Loucy (cell line): ENCODE measurements around the gene ATP5ME.

ENCODE experiments used
- H2AFZ ChIP-seq: fragments of 200-600 bp; sonication (generic); 2 replicates; pipeline ENCODE4 v1.6.0; 2016; ENCODE audit warnings: antibody characterized with exemption, mild to moderate bottlenecking, low read length, moderate library complexity
- H3F3A ChIP-seq: fragments of 200-600 bp; 2 replicates; pipeline ENCODE4 v1.6.0; 2016; ENCODE audit warnings: antibody characterized with exemption, low read depth, mild to moderate bottlenecking
- H3K27me3 ChIP-seq: fragments of 200-600 bp; sonication (generic); 2 replicates; pipeline ENCODE4 v1.6.1; 2014; ENCODE audit warnings: low read length, mild to moderate bottlenecking; ENCODE audit not compliant: insufficient read depth, poor library complexity, severe bottlenecking
- H3K36me3 ChIP-seq: fragments of 200-600 bp; sonication (generic); 2 replicates; pipeline ENCODE4 v1.6.1; 2016; ENCODE audit warnings: low read length; ENCODE audit not compliant: insufficient read depth
- H3K4me1 ChIP-seq: fragments of 200-600 bp; sonication (generic); 2 replicates; pipeline ENCODE4 v1.5.1; 2014; ENCODE audit warnings: low read length, mild to moderate bottlenecking; ENCODE audit not compliant: insufficient read depth, poor library complexity, severe bottlenecking
- H3K4me2 ChIP-seq: fragments of 200-600 bp; sonication (generic); 2 replicates; pipeline ENCODE4 v1.6.0; 2014; ENCODE audit warnings: antibody characterized with exemption, low read length, low read depth, mild to moderate bottlenecking; ENCODE audit not compliant: poor library complexity, severe bottlenecking
- H3K4me3 ChIP-seq: fragments of 200-600 bp; sonication (generic); 2 replicates; pipeline ENCODE4 v1.5.1; 2014; ENCODE audit warnings: low read length, mild to moderate bottlenecking, mixed read lengths; ENCODE audit not compliant: poor library complexity, severe bottlenecking
- H3K79me2 ChIP-seq: fragments of 200-600 bp; sonication (generic); 2 replicates; pipeline ENCODE4 v1.6.1; 2014; ENCODE audit warnings: low read length; ENCODE audit not compliant: insufficient read depth
- H3K9ac ChIP-seq: fragments of 200-600 bp; sonication (generic); 2 replicates; pipeline ENCODE4 v1.6.0; 2014; ENCODE audit warnings: mild to moderate bottlenecking, low read depth, low read length, moderate library complexity; ENCODE audit not compliant: poor library complexity, severe bottlenecking
- H3K9me2 ChIP-seq: fragments of 200-600 bp; sonication (generic); replicated peaks from 2 replicates; pipeline ENCODE4 v1.6.1; 2016; ENCODE audit warnings: low read depth, low read length, mixed read lengths
- H3K9me3 ChIP-seq: fragments of 200-600 bp; sonication (generic); 2 replicates; pipeline ENCODE4 v1.6.1; 2014; ENCODE audit warnings: mild to moderate bottlenecking, antibody characterized with exemption, low read length, low read depth; ENCODE audit not compliant: insufficient read depth
- H4K20me1 ChIP-seq: fragments of 200-600 bp; sonication (generic); 2 replicates; pipeline ENCODE4 v1.6.0; 2014; ENCODE audit warnings: antibody characterized with exemption, low read length, mild to moderate bottlenecking; ENCODE audit not compliant: insufficient read depth, poor library complexity, severe bottlenecking
- EZH2phosphoT487 ChIP-seq: fragments of 200-600 bp; IDR thresholded peaks from 2 replicates; pipeline ENCODE4 v1.6.1; 2018; ENCODE audit warnings: antibody characterized with exemption, mild to moderate bottlenecking, moderate library complexity, borderline replicate concordance
- TF ChIP-seq, protein P1 (sequence below): fragments of 200-600 bp; sonication (generic); conservative IDR thresholded peaks from 2 replicates; pipeline ENCODE4 v1.5.1; 2014; ENCODE audit warnings: mild to moderate bottlenecking, antibody characterized with exemption, low read length

Gene ATP5ME

DNA sequence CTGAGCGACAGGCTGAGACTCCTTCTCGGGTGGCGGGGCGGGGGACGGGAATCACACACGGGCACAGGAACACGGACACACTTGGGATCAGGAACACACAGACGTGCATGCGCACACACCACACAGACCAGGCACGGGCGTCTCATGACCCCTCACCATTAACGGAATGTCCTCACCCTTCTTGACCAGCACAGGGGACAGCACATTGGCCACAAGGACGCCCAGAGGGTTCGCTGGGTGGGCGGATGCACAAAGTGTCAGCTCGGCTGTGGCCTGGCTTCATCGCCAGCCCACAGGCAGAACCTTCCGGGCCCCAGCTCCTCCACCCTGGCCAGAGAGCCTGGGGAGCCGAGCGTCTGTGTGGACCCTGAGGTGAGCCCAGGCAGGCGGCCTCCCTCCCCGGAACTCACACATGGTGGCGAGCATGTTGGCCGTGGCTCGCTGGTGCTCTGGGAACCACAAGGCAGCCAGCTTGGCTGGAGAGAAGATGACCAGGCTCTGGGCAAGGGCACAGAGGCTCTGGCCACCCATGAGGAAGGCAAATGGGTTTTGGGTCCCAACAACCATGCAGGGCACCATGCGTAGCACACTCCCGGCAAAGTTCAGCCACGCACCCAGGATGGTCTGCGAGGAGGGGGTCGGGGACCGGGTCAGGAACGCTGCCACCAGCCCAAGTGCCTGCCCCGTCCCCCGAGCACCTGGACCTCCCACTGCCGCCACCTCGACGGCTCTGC lies 11.8 kb upstream of the ATP5ME start:
- Histone ChIP-seq H3K9me2 (no peaks in the 10 kb centered on the region), H4K20me1 (no peaks in the 10 kb centered on the region)
- TF ChIP-seq, protein P1, sequence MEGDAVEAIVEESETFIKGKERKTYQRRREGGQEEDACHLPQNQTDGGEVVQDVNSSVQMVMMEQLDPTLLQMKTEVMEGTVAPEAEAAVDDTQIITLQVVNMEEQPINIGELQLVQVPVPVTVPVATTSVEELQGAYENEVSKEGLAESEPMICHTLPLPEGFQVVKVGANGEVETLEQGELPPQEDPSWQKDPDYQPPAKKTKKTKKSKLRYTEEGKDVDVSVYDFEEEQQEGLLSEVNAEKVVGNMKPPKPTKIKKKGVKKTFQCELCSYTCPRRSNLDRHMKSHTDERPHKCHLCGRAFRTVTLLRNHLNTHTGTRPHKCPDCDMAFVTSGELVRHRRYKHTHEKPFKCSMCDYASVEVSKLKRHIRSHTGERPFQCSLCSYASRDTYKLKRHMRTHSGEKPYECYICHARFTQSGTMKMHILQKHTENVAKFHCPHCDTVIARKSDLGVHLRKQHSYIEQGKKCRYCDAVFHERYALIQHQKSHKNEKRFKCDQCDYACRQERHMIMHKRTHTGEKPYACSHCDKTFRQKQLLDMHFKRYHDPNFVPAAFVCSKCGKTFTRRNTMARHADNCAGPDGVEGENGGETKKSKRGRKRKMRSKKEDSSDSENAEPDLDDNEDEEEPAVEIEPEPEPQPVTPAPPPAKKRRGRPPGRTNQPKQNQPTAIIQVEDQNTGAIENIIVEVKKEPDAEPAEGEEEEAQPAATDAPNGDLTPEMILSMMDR = no peak
- TF ChIP-seq EZH2phosphoT487 = no peak

DNA sequence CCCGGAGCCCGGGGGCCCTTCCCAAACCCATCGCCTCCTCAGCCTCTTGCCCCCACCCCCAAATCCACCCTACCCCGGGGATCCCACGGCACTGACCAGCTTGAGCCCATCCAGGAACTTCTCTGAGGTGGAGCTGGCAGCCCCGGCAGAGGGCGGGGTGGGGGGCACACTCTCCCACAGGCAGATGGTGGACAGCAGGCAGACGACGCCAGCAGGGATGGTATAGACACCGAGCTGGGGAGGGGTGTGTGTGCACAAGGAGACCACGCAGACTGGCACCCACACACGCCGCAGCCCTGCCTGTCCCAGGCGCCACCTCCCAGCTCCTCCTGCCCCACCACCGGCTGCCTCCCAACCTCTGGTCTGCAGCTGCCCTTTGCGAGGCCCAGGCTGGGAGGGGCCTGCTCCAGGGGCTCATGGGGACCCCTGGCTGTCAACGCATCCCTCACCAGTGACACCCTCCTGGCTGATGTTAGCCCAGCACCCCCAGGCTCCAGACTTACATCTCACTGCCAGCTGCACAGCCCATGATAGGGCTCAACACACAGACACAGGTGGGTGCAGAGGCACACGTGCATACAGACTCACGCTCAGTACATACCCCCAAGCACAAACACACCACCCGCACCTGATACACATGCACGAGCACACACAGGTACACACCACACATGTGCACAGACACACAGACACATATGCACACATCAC lies 10.7 kb upstream of the ATP5ME start:
- no peaks in the 10 kb centered on the region for H4K20me1 ChIP-seq
- H3K9me2 ChIP-seq = no peaks in the 10 kb centered on the region
- H3K4me3 ChIP-seq = no peak overlapping the region
- H3K9me3 ChIP-seq = no peaks in the 10 kb centered on the region; the same call in 1 of the 2 replicates
- no peak overlapping the region for H2AFZ ChIP-seq
- no peaks in the 10 kb centered on the region for H3K4me1 ChIP-seq
- H3K79me2 ChIP-seq = no peaks in the 10 kb centered on the region
- no peak overlapping the region for H3K4me2 ChIP-seq
- TF ChIP-seq, protein P1 = no peak
- no peak for TF ChIP-seq EZH2phosphoT487
- H3K27me3 ChIP-seq = no peaks in the 10 kb centered on the region
- no peaks in the 10 kb centered on the region for H3K36me3 ChIP-seq
- H3F3A ChIP-seq = no peaks in the 10 kb centered on the region
- no peak overlapping the region for H3K9ac ChIP-seq

More for the DNA sequence above, 11.8 kb upstream of the ATP5ME start:
- Histone ChIP-seq H3K4me1 (no peaks in the 10 kb centered on the region), H3K9ac (no peak overlapping the region), H3K36me3 (no peaks in the 10 kb centered on the region), H2AFZ (no peak overlapping the region), H3K9me3 (no peaks in the 10 kb centered on the region; the same call in 1 of the 2 replicates), H3K79me2 (no peaks in the 10 kb centered on the region), H3K4me3 (no peak overlapping the region), H3K4me2 (no peak overlapping the region), H3K27me3 (no peaks in the 10 kb centered on the region), H3F3A (no peaks in the 10 kb centered on the region)

DNA sequence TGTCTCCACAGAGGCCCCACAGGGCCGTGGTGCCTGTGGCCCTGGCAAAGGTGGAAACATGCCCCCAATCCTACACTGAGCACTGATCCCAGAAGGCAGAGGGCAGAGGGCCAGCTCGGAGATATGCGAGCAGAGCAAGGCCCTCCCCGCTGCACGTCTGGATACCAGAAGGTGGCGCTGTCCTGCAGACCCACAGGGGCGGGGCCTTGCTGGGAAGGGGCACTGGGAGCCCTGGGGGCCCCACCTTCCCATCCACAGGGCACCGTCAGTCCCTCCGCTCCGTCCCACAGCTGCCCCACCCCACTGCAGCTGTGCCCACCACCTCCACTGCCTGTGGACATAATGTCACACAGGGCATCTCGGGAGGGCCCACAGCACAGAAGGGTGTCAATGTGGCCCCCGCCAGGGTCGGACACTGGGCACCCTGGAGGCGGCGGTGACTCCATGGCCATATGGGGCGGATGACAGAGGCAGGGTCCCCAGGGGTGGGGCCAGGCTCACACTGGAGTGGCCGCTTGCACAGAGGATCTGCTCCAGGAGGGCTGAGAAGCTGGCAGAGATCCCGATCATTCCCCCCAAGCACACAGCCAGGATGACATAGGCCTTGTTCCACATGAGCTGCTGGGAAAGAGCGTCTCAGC lies 10.0 kb upstream of the ATP5ME start:
- Histone ChIP-seq H3K4me1 (no peaks in the 10 kb centered on the region), H4K20me1 (no peaks in the 10 kb centered on the region), H3K4me2 (no peak overlapping the region), H3K36me3 (no peaks in the 10 kb centered on the region), H3F3A (no peaks in the 10 kb centered on the region), H2AFZ (no peak overlapping the region), H3K79me2 (no peaks in the 10 kb centered on the region), H3K27me3 (no peaks in the 10 kb centered on the region), H3K9me3 (no peaks in the 10 kb centered on the region; the same call in 1 of the 2 replicates), H3K9ac (no peak overlapping the region), H3K4me3 (no peak overlapping the region), H3K9me2 (no peaks in the 10 kb centered on the region)
- no peak for TF ChIP-seq EZH2phosphoT487
- TF ChIP-seq, protein P1 = peak; percentile 46
